ENCODE measurements around the gene AHI1. TPM values are rescaled to one million over a fixed set of nuclear protein-coding genes. Genes with fewer than 3 reads are reported as not detected.

AHI1 gene
- total and polyA plus RNA-seq, 10 of the 15 experiments (the other 5 are each of a cell fraction or from before 2014, with no cell fraction given): 3.2 to 9.5 (median 4.6) TPM

GRCh38 chr6:135490381-135490780 lies 7.2 kb downstream of the AHI1 start:
- no TSS peak for BruUV-seq (replicated peaks)
- H3K4me3 ChIP-seq: no peak overlapping the region
- no peak for TF ChIP-seq BCL11A (IDR thresholded peaks at IDR 0.05; ENCODE audit: low read depth, low read length)
- TF ChIP-seq CEBPB (IDR thresholded peaks at IDR 0.05; ENCODE audit: borderline replicate concordance in 1 of 2, low read depth in 2 of 2, low read length in 2 of 2): no peak
- TF ChIP-seq E2F8 (IDR thresholded peaks at IDR 0.05; ENCODE audit: low read depth, partially characterized antibody): no peak
- H4K20me1 ChIP-seq (ENCODE audit: control insufficient read depth, insufficient read depth): no peaks in the 10 kb centered on the region
- ATAC-seq (no peak), DNase-seq (ENCODE audit: low read depth, low spot score) (no peak), FAIRE-seq (no peak)
- POLR2A ChIA-PET: no interaction called here
- SMC1A ChIA-PET (ENCODE audit: uncharacterized antibody, unreplicated experiment): no interaction called here
- H3K36me3 ChIP-seq (ENCODE audit: control insufficient read depth in 2 of 2, insufficient read depth in 2 of 2, low read length in 1 of 2): peaks cover 0 to 2% of the 10 kb centered on the region in 2 experiments; a peak in 1 of 4 replicates
- no peak overlapping the region for H3K9ac ChIP-seq (ENCODE audit: control insufficient read depth, insufficient read depth, low read length)
- H3K27me3 ChIP-seq (replicated peaks in 1 of 2; ENCODE audit: control insufficient read depth in 2 of 2, insufficient read depth in 2 of 2, low read length in 1 of 2): no peaks in the 10 kb centered on the region
- H3K9me3 ChIP-seq (replicated peaks; ENCODE audit: control insufficient read depth, insufficient read depth, low read length): no peaks in the 10 kb centered on the region
- no peaks in the 10 kb centered on the region for H3K79me2 ChIP-seq (ENCODE audit: control insufficient read depth, insufficient read depth, low read length)
- no peak overlapping the region for H2AFZ ChIP-seq (ENCODE audit: control insufficient read depth, low read depth, low read length)
- no peak overlapping the region for H3K27ac ChIP-seq (ENCODE audit: control insufficient read depth, insufficient read depth)
- 97% methylated on average over 3 of the region's 3 CpGs for WGBS (ENCODE audit: insufficient coverage, insufficient replicate concordance, low lambda C conversion rate, missing lambda C conversion rate)
- no peak overlapping the region for H3K4me2 ChIP-seq (ENCODE audit: control insufficient read depth, insufficient read depth)
- intact Hi-C loops (cut with micrococcal nuclease; ENCODE audit: unreplicated experiment): no loop called here
- RAD21 ChIA-PET (ENCODE audit: unreplicated experiment): no interaction called here
- H3K4me1 ChIP-seq (ENCODE audit: control insufficient read depth, insufficient read depth, low read length): no peaks in the 10 kb centered on the region
- in situ Hi-C loops (cut with MboI): no loop called here
- CTCF ChIA-PET: no interaction called here

- no peak overlapping the region for H3K27ac ChIP-seq (ENCODE audit: control insufficient read depth, insufficient read depth)
- ATAC-seq: no peak
- ChIA-PET POLR2A (no interaction called here), RAD21 (ENCODE audit: unreplicated experiment) (no interaction called here), CTCF (no interaction called here), SMC1A (ENCODE audit: uncharacterized antibody, unreplicated experiment) (no interaction called here)
- no peak overlapping the region for H3K4me2 ChIP-seq (ENCODE audit: control insufficient read depth, insufficient read depth)
- H3K4me3 ChIP-seq: no peak overlapping the region
- DNase-seq (ENCODE audit: low read depth, low spot score): no peak
- no TSS peak for BruUV-seq (replicated peaks)
- WGBS (ENCODE audit: insufficient coverage, insufficient replicate concordance, low lambda C conversion rate, missing lambda C conversion rate): 91% methylated on average over 3 of the region's 3 CpGs
- no peaks in the 10 kb centered on the region for H3K4me1 ChIP-seq (ENCODE audit: control insufficient read depth, insufficient read depth, low read length)
- no peak overlapping the region for H3K9ac ChIP-seq (ENCODE audit: control insufficient read depth, insufficient read depth, low read length)
- H3K79me2 ChIP-seq (ENCODE audit: control insufficient read depth, insufficient read depth, low read length): no peaks in the 10 kb centered on the region
- in situ Hi-C loops (cut with MboI): no loop called here
- no peaks in the 10 kb centered on the region; the same call in none of the 3 replicates for H3K9me3 ChIP-seq (replicated peaks; ENCODE audit: control insufficient read depth, insufficient read depth, low read length)
- no peaks in the 10 kb centered on the region for H3K36me3 ChIP-seq (ENCODE audit: control insufficient read depth in 2 of 2, insufficient read depth in 2 of 2, low read length in 1 of 2)
- intact Hi-C loops (cut with micrococcal nuclease; ENCODE audit: unreplicated experiment): no loop called here
- no peaks in the 10 kb centered on the region for H4K20me1 ChIP-seq (ENCODE audit: control insufficient read depth, insufficient read depth)
- FAIRE-seq: no peak
- H3K27me3 ChIP-seq (replicated peaks in 1 of 2; ENCODE audit: control insufficient read depth in 2 of 2, insufficient read depth in 2 of 2, low read length in 1 of 2): no peaks in the 10 kb centered on the region
- no peak overlapping the region for H2AFZ ChIP-seq (ENCODE audit: control insufficient read depth, low read depth, low read length)
- TF ChIP-seq CBX5 (IDR thresholded peaks at IDR 0.05; ENCODE audit: low read depth): no peak
- no peak for TF ChIP-seq ZZZ3 (IDR thresholded peaks at IDR 0.05; ENCODE audit: control insufficient read depth, insufficient read length, low read depth)
- TF ChIP-seq GATAD2B (conservative IDR thresholded peaks at IDR 0.05; ENCODE audit: low read depth): no peak
- no peak for TF ChIP-seq ZNF207 (IDR thresholded peaks at IDR 0.05; ENCODE audit: borderline replicate concordance)
- no peak for TF ChIP-seq MTA2 (IDR thresholded peaks at IDR 0.05; ENCODE audit: low read depth)
- no peak for TF ChIP-seq SIN3A (IDR thresholded peaks at IDR 0.05; ENCODE audit: low read depth, low read length)
- no peak for TF ChIP-seq ZNF384 (IDR thresholded peaks at IDR 0.05; ENCODE audit: borderline replicate concordance, low read depth, low read length)
- no peak for TF ChIP-seq ZNF274 (IDR thresholded peaks at IDR 0.05; ENCODE audit: insufficient read depth, insufficient read length)
- TF ChIP-seq RB1 (IDR thresholded peaks at IDR 0.05; ENCODE audit: borderline replicate concordance): no peak
- TF ChIP-seq CBX3 (IDR thresholded peaks at IDR 0.05; ENCODE audit: borderline replicate concordance, low read depth): no peak
- no peak for TF ChIP-seq DPF2 (IDR thresholded peaks at IDR 0.05)
- no peak for TF ChIP-seq SREBF2 (IDR thresholded peaks at IDR 0.05; ENCODE audit: low read length)
Observed at GRCh38 chr6:135488023-135488422, 9.5 kb downstream of the AHI1 start.

Data from GM12878 (cell line).